ENCODE data around the gene STK17B. TPM values are rescaled to one million over a fixed set of nuclear protein-coding genes. Genes with fewer than 3 reads are reported as not detected.
"Not testable (repeated sequence)": the region's sequence is repeated elsewhere in the genome, so short reads cannot be mapped to it uniquely, and the experiment has no call there.

Gene STK17B
- total RNA-seq, 1 experiment from 2014 or later, result 52.3 TPM

- no peaks in the 10 kb centered on the region for H3K36me3 ChIP-seq
- no peak overlapping the region for H3K27ac ChIP-seq
- no peaks in the 10 kb centered on the region for H3K9me3 ChIP-seq (replicated peaks)
- H3K4me1 ChIP-seq (replicated peaks), result no peaks in the 10 kb centered on the region
- no peaks in the 10 kb centered on the region for H3K27me3 ChIP-seq (replicated peaks)
- no peak overlapping the region for H3K4me3 ChIP-seq
- no peak for DNase-seq (ENCODE audit: low read depth in 1 of 2, low spot score in 2 of 2)
Measured at GRCh38 chr2:196104066-196104465, 67.3 kb downstream of the STK17B start.

GRCh38 chr2:196103626-196104025 lies 67.8 kb downstream of the STK17B start:
- Histone ChIP-seq H3K4me3 (no peak overlapping the region), H3K36me3 (no peaks in the 10 kb centered on the region), H3K27ac (no peak overlapping the region), H3K4me1 (replicated peaks) (no peaks in the 10 kb centered on the region), H3K27me3 (replicated peaks) (no peaks in the 10 kb centered on the region), H3K9me3 (replicated peaks) (no peaks in the 10 kb centered on the region)
- DNase-seq (ENCODE audit: low read depth in 1 of 2, low spot score in 2 of 2), result no peak

- no peaks in the 10 kb centered on the region for H3K27me3 ChIP-seq (replicated peaks)
- no peaks in the 10 kb centered on the region for H3K4me1 ChIP-seq (replicated peaks)
- H3K4me3 ChIP-seq, result no peak overlapping the region
- H3K9me3 ChIP-seq (replicated peaks), result no peaks in the 10 kb centered on the region
- no peak for DNase-seq (ENCODE audit: low read depth in 1 of 2, low spot score in 2 of 2)
- H3K27ac ChIP-seq, result no peak overlapping the region
- H3K36me3 ChIP-seq, result no peaks in the 10 kb centered on the region
Measured at GRCh38 chr2:196101325-196101991, 69.9 kb downstream of the STK17B start.

GRCh38 chr2:196099916-196100315 lies 71.5 kb downstream of the STK17B start:
- Histone ChIP-seq H3K4me1 (replicated peaks) (no peaks in the 10 kb centered on the region), H3K27ac (no peak overlapping the region), H3K27me3 (replicated peaks) (no peaks in the 10 kb centered on the region), H3K36me3 (no peaks in the 10 kb centered on the region), H3K4me3 (no peak overlapping the region), H3K9me3 (replicated peaks) (no peaks in the 10 kb centered on the region)
- no peak for DNase-seq (ENCODE audit: low read depth in 1 of 2, low spot score in 2 of 2)

- H3K27ac ChIP-seq, result no peak overlapping the region
- H3K9me3 ChIP-seq (replicated peaks), result no peaks in the 10 kb centered on the region
- H3K36me3 ChIP-seq, result no peaks in the 10 kb centered on the region
- H3K4me1 ChIP-seq (replicated peaks), result no peaks in the 10 kb centered on the region
- no peak for DNase-seq (ENCODE audit: low read depth in 1 of 2, low spot score in 2 of 2)
- H3K4me3 ChIP-seq, result no peak overlapping the region
- no peaks in the 10 kb centered on the region for H3K27me3 ChIP-seq (replicated peaks)
Measured at GRCh38 chr2:196097864-196098660, 73.3 kb downstream of the STK17B start.

GRCh38 chr2:196096982-196097745 lies 74.2 kb downstream of the STK17B start:
- Histone ChIP-seq H3K36me3 (no peaks in the 10 kb centered on the region), H3K4me3 (no peak overlapping the region), H3K27ac (no peak overlapping the region), H3K4me1 (replicated peaks) (no peaks in the 10 kb centered on the region), H3K9me3 (replicated peaks) (no peaks in the 10 kb centered on the region), H3K27me3 (replicated peaks) (no peaks in the 10 kb centered on the region)
- no peak for DNase-seq (ENCODE audit: low read depth in 1 of 2, low spot score in 2 of 2)

GRCh38 chr2:196096264-196096663 lies 75.1 kb downstream of the STK17B start:
- Histone ChIP-seq H3K27me3 (replicated peaks) (no peaks in the 10 kb centered on the region), H3K4me1 (replicated peaks) (no peaks in the 10 kb centered on the region), H3K9me3 (replicated peaks) (no peaks in the 10 kb centered on the region), H3K4me3 (no peak overlapping the region), H3K36me3 (no peaks in the 10 kb centered on the region), H3K27ac (no peak overlapping the region)
- no peak for DNase-seq (ENCODE audit: low read depth in 1 of 2, low spot score in 2 of 2)

- not testable (repeated sequence) for DNase-seq (ENCODE audit: low read depth in 1 of 2, low spot score in 2 of 2); H3K9me3 ChIP-seq (replicated peaks); H3K4me3 ChIP-seq; H3K4me1 ChIP-seq (replicated peaks); H3K27ac ChIP-seq; H3K27me3 ChIP-seq (replicated peaks); H3K36me3 ChIP-seq
Measured at GRCh38 chr2:196089448-196089847, 81.9 kb downstream of the STK17B start.

GRCh38 chr2:196088203-196088602 lies 83.2 kb downstream of the STK17B start:
- DNase-seq (ENCODE audit: low read depth in 1 of 2, low spot score in 2 of 2), result no peak
- H3K36me3 ChIP-seq, result no peaks in the 10 kb centered on the region
- peaks cover 2% of the 10 kb centered on the region; the same call in 1 of the 2 replicates for H3K9me3 ChIP-seq (replicated peaks)
- H3K27ac ChIP-seq, result no peak overlapping the region
- no peak overlapping the region for H3K4me3 ChIP-seq
- H3K4me1 ChIP-seq (replicated peaks), result no peaks in the 10 kb centered on the region
- H3K27me3 ChIP-seq (replicated peaks), result no peaks in the 10 kb centered on the region

- H3K27me3 ChIP-seq (replicated peaks), result no peaks in the 10 kb centered on the region
- H3K4me3 ChIP-seq, result no peak overlapping the region
Measured at GRCh38 chr2:196086517-196087368, 84.6 kb downstream of the STK17B start.

GRCh38 chr2:196083601-196084000 lies 87.8 kb downstream of the STK17B start:
- H3K4me3 ChIP-seq, result no peak overlapping the region
- H3K36me3 ChIP-seq, result no peaks in the 10 kb centered on the region
- peaks cover 2% of the 10 kb centered on the region; the same call in 1 of the 2 replicates for H3K9me3 ChIP-seq (replicated peaks)
- no peak overlapping the region for H3K27ac ChIP-seq
- H3K27me3 ChIP-seq (replicated peaks), result no peaks in the 10 kb centered on the region
- no peak for DNase-seq (ENCODE audit: low read depth in 1 of 2, low spot score in 2 of 2)
- no peaks in the 10 kb centered on the region for H3K4me1 ChIP-seq (replicated peaks)

More at GRCh38 chr2:196086517-196087368, 84.6 kb downstream of the STK17B start:
- peaks cover 2% of the 10 kb centered on the region; the same call in 1 of the 2 replicates for H3K9me3 ChIP-seq (replicated peaks)
- H3K4me1 ChIP-seq (replicated peaks), result no peaks in the 10 kb centered on the region
- DNase-seq (ENCODE audit: low read depth in 1 of 2, low spot score in 2 of 2), result no peak
- H3K27ac ChIP-seq, result no peak overlapping the region
- no peaks in the 10 kb centered on the region for H3K36me3 ChIP-seq
